HG03469 (cell line): ENCODE measurements around the gene CAPN10.

Experiments used
- ATAC-seq: cut with Tn5 transposase; IDR thresholded peaks from one replicate; pipeline ENCODE4 v1.9.1; 2021; ENCODE audit warnings: mild to moderate bottlenecking, moderate library complexity, moderate number of reproducible peaks; ENCODE audit not compliant: unreplicated experiment

CAPN10 gene

GRCh38 chr2:240635998-240636547 lies 49.5 kb downstream of the CAPN10 start:
- ATAC-seq = no peak

DNA sequence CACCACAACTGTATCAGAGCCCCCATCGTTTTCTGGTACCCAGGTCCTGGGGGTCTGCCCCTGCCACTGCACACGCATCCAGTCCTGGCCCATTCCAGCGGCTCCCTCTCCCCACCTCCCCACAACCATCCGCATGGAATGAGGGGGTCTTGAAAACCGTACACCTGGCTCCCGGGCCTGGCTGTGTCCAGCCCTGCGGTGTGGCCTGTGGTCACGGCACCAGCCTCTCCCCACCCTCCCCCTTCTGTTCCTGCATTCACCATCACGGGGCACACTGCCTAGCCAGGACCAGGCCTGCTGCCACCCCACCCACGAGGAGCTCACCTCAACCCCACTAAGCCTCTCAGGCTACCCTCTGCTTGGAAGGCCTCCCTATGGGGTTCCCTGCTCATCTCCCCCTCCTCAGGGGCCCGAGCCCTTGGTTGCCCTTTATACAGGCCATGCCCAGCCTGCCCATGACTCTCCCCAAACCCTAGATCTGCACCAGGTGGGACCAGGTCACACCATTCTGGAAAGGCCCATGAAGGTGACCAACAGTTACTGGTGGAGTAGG lies 50.1 kb downstream of the CAPN10 start:
- no peak for ATAC-seq

DNA sequence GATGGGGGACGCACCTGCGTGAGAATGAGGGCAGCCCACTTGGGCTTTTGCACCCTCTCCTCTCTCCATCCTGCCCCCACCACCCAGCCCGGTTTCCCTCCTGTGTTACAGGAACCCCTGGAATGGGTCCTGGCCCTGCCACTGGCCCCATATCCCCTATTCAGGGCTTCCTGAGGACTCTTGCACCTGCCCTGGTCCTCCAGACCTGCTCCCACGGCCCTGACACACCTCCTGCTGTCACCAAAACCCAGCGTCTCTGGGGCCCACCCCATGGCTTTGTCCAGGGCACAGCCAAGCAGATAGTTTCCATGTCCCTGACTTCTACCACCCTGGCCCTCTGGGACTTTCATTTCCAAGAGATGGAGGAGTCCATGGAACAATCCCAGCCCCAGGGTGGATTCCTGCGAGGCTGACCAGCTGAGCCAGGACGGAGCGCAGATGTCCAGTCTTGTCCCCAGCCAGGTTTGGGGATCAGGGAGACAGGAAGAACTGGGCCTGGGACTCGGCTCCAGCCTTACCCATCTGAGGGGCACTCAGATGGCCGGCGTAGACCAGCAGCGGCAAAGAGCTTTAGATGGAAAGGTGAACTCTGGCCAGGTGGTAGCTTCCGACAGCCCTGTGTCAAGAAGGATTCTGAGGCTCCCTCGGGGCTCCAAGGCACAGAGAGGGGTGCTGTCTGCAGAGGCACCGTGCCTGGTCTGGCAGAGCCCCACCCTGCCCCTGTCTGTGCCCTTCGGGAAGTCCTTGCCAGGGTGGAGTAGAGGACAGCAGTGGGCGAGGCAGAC lies 50.8 kb downstream of the CAPN10 start:
- no peak for ATAC-seq

DNA sequence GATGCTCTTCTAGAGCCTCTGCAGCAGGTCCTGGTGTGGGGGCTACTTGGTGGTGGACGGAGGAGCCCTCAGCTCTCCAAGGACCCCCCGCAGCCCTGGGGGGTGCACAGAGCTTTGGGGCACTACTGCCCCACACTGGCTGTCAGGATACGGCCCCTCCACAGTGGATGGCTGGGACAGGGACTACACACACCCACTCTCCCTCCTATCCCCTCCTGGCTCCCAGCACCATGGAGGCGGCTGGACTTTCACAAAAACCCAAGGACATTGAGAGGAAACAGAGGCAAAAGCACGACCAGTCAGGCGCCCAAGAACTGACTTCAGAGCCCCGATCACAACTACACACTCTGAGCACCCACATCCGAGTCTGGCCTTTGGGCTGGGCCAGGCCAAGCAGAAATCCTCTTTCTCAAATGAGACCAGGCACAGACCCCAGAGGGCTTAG lies 51.4 kb downstream of the CAPN10 start:
- ATAC-seq = no peak

- no peak for ATAC-seq
Observed at GRCh38 chr2:240638512-240639160, 52.1 kb downstream of the CAPN10 start.

- ATAC-seq = no peak
Observed at GRCh38 chr2:240639566-240639965, 53.0 kb downstream of the CAPN10 start.

DNA sequence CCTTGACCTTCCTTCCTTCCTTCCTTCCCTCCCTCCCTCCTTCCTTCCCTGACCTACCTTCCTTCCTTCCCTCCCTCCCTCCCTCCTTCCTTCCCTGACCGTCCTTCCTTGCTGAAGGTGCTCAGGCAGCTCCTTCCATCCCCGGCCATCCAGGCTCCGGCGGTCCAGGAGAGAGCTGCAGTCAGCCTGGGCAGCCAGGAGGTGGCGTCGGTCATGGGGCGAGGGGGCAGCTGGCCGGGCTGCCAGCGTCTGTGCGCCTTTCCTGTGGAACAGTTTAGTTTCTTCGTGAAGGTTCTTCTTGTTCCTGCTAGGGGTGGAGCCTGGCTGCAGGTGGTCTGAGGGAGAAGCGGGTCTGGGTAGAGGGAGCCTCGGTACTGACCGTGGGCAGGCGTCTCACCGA lies 54.4 kb downstream of the CAPN10 start:
- ATAC-seq = no peak

- ATAC-seq = no peak
Observed at GRCh38 chr2:240642061-240642805, 55.7 kb downstream of the CAPN10 start.

GRCh38 chr2:240642806-240643092 lies 56.2 kb downstream of the CAPN10 start:
- ATAC-seq = no peak

- ATAC-seq = no peak
Observed at GRCh38 chr2:240643093-240643810, 56.7 kb downstream of the CAPN10 start.

GRCh38 chr2:240643811-240644150 lies 57.2 kb downstream of the CAPN10 start:
- ATAC-seq = no peak

- ATAC-seq = no peak
Observed at GRCh38 chr2:240644171-240644651, 57.7 kb downstream of the CAPN10 start.

DNA sequence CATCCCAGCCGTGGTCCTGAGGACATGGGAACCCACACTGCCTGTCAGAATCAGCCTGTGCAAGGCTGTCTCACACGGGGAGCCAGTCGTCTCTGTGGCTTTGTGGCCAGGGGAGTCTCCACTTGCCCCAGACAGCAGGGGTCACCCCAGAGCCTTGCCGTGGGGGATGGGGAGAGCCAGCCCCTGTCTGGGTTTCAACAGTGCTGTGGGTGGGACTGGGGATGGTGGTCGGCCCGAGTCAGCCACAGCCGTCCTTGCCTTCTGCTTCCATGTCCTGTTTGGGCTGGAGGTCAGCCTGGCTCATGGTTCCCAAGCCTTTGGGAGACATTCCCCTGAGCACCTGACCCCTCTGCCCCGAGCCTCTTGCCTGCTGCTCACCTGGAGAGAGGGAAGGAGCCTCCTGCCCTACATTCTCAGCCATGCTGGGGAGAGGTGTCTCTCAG lies 58.3 kb downstream of the CAPN10 start:
- ATAC-seq = no peak

DNA sequence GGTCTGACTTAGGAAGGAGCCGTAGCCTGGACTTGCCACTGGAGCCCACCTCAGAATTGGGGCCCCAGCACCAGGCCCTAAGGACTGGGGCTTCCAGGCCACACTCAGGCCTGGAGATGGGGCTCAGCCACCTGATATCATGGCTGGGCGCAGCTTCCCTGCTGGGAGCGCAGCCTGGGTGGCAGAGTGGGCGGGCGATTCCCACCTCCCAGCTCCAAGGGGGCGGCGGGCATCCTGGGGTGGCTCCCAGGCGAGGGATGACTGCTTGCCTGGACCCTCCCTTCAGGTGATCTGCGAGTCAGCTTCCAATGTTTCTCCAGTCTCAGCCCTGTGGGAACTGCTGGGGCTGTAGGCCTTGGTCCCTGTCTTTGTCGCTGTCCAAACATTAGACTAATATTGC lies 58.8 kb downstream of the CAPN10 start:
- no peak for ATAC-seq

DNA sequence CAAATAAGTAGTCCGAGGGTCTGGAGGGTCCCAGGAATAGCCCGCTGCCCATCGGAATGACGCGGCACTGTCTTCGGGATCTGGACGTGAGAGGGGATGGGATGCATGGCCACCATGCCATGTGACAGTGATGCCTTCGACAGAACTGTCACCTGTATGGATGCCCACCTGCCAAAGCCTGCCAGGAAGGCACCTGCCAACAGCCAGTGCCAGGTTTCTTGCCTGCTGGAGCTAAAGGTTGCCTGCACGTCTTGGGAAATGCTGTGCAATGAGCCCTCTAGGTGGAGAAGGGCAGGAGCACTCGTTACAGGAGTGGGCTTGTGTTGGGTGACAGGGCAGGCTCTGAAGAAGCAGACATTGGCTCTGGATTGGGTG lies 59.3 kb downstream of the CAPN10 start:
- ATAC-seq = no peak

- ATAC-seq = no peak
Observed at GRCh38 chr2:240646176-240646899, 59.8 kb downstream of the CAPN10 start.

GRCh38 chr2:240646900-240647502 lies 60.5 kb downstream of the CAPN10 start:
- ATAC-seq = no peak

DNA sequence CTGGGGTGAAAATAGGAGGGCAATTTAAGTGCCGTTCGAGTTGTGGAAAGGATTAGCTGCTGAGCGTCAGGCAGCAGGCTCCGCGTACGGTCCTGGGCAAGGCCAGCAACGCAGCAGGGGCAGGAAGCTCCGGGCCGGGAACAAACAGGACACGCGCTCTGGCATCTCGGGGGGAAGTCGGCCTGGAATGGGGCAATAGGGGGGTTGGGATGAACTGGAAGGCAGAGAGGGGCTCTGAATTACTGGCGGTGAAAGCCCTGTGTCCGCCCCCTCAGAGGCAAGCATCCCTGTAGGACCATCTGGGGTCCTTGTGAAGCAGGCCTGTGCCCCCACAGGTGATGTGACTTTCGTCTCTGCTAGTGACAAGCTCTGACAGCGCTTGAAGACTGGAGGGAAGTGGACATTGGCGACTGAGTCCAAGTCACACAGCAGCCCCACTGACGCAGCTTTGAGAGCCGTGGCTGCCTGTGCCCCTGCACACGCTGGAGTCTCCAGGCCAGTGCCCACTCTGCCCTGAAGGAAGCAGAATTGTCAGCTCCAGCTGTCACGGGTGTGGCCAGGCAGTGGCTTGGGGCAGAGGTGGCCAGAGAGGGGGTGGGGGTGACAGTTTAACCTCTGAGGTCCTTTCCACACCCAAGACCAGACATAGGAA lies 61.1 kb downstream of the CAPN10 start:
- ATAC-seq = no peak

DNA sequence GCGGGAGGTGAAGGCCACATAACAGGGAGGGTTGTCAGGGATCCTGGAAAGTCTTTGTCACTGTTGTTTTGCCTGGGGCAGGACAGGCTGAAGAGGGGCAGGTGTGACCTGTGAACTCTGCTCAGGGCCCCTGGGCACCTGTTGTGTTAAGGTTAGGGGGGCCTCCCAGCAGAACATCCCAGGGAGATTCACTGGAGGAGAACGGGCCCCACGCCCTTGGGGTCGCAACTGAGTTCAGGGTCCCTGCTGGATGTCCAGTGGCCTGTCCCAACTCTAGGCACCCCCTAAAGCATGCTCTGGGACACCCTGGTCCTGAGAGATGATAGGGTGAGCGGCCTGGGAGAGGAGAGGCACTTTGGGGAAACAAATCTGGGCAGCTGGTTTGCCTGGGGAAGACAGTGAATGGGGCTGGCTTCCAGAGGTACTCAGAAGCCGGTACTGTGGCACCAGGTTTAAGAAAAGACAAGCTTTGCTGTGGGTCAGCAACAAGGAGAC lies 61.7 kb downstream of the CAPN10 start:
- ATAC-seq = no peak
